Measurements from ENCODE around the gene GSX2.

Gene GSX2

GRCh38 chr4:54064317-54065111 is 35.4 kb upstream of the GSX2 start, which contains the start of gene CHIC2:
Gene CHIC2 (minus strand): TSS chr4:54064605. CDS start chr4:54064300, 305 bp downstream.
- Histone ChIP-seq H3K4me1 (ENCODE audit: insufficient read depth, low read length) (peaks cover 24% of the 10 kb centered on the region), H3K4me3 (ENCODE audit: low read length) (peak within 1 kb of the TSS; percentile 77), H3K36me3 (ENCODE audit: insufficient read depth, low read length) (no peaks in the 10 kb centered on the region)

GRCh38 chr4:54065282-54066087 is 34.5 kb upstream of the GSX2 start:
- peak overlapping the region; percentile 92 for H2AFZ ChIP-seq (ENCODE audit: low read depth, low read length)
- no peaks in the 10 kb centered on the region for H3K9me3 ChIP-seq (ENCODE audit: low read length)
- H3K4me1 ChIP-seq (ENCODE audit: insufficient read depth, low read length): peaks cover 24% of the 10 kb centered on the region
- H3K36me3 ChIP-seq (ENCODE audit: insufficient read depth, low read length): no peaks in the 10 kb centered on the region
- H3K27me3 ChIP-seq (ENCODE audit: insufficient read depth, low read length): peaks cover 30% of the 10 kb centered on the region
- peak overlapping the region; percentile 77 for H3K4me3 ChIP-seq (ENCODE audit: low read length)

More at GRCh38 chr4:54064317-54065111, 35.4 kb upstream of the GSX2 start, which contains the start of gene CHIC2:
- Histone ChIP-seq H3K9me3 (ENCODE audit: low read length) (no peaks in the 10 kb centered on the region), H3K27me3 (ENCODE audit: insufficient read depth, low read length) (peaks cover 28% of the 10 kb centered on the region), H2AFZ (ENCODE audit: low read depth, low read length) (peak within 1 kb of the TSS; percentile 92)

GRCh38 chr4:54066088-54066415 is 33.9 kb upstream of the GSX2 start:
- no peak overlapping the region for H2AFZ ChIP-seq (ENCODE audit: low read depth, low read length)
- no peak overlapping the region for H3K4me3 ChIP-seq (ENCODE audit: low read length)
- peaks cover 23% of the 10 kb centered on the region for H3K4me1 ChIP-seq (ENCODE audit: insufficient read depth, low read length)
- H3K9me3 ChIP-seq (ENCODE audit: low read length): no peaks in the 10 kb centered on the region
- H3K36me3 ChIP-seq (ENCODE audit: insufficient read depth, low read length): no peaks in the 10 kb centered on the region
- peaks cover 33% of the 10 kb centered on the region for H3K27me3 ChIP-seq (ENCODE audit: insufficient read depth, low read length)

- Histone ChIP-seq H3K4me1 (ENCODE audit: insufficient read depth, low read length) (peaks cover 16% of the 10 kb centered on the region), H2AFZ (ENCODE audit: low read depth, low read length) (no peak overlapping the region), H3K9me3 (ENCODE audit: low read length) (no peaks in the 10 kb centered on the region), H3K27me3 (ENCODE audit: insufficient read depth, low read length) (peaks cover 35% of the 10 kb centered on the region), H3K4me3 (ENCODE audit: low read length) (no peak overlapping the region), H3K36me3 (ENCODE audit: insufficient read depth, low read length) (no peaks in the 10 kb centered on the region)
These were observed 33.2 kb upstream of the GSX2 start for GRCh38 chr4:54066718-54067129.

GRCh38 chr4:54067166-54067565 is 32.8 kb upstream of the GSX2 start:
- peaks cover 15% of the 10 kb centered on the region for H3K4me1 ChIP-seq (ENCODE audit: insufficient read depth, low read length)
- H3K27me3 ChIP-seq (ENCODE audit: insufficient read depth, low read length): peaks cover 35% of the 10 kb centered on the region
- no peak overlapping the region for H3K4me3 ChIP-seq (ENCODE audit: low read length)
- H3K9me3 ChIP-seq (ENCODE audit: low read length): no peaks in the 10 kb centered on the region
- H3K36me3 ChIP-seq (ENCODE audit: insufficient read depth, low read length): no peaks in the 10 kb centered on the region
- no peak overlapping the region for H2AFZ ChIP-seq (ENCODE audit: low read depth, low read length)

GRCh38 chr4:54073271-54073880 is 26.6 kb upstream of the GSX2 start:
- Histone ChIP-seq H3K27me3 (ENCODE audit: insufficient read depth, low read length) (peaks cover 25% of the 10 kb centered on the region), H3K4me3 (ENCODE audit: low read length) (no peak overlapping the region), H3K4me1 (ENCODE audit: insufficient read depth, low read length) (no peaks in the 10 kb centered on the region), H3K9me3 (ENCODE audit: low read length) (no peaks in the 10 kb centered on the region), H2AFZ (ENCODE audit: low read depth, low read length) (no peak overlapping the region), H3K36me3 (ENCODE audit: insufficient read depth, low read length) (no peaks in the 10 kb centered on the region)

- H3K4me1 ChIP-seq (ENCODE audit: insufficient read depth, low read length): no peaks in the 10 kb centered on the region
- H3K9me3 ChIP-seq (ENCODE audit: low read length): no peaks in the 10 kb centered on the region
- H2AFZ ChIP-seq (ENCODE audit: low read depth, low read length): no peak overlapping the region
- H3K27me3 ChIP-seq (ENCODE audit: insufficient read depth, low read length): peaks cover 22% of the 10 kb centered on the region
- H3K36me3 ChIP-seq (ENCODE audit: insufficient read depth, low read length): no peaks in the 10 kb centered on the region
- no peak overlapping the region for H3K4me3 ChIP-seq (ENCODE audit: low read length)
These were observed 25.6 kb upstream of the GSX2 start for GRCh38 chr4:54074381-54074780.

GRCh38 chr4:54076673-54077072 is 23.3 kb upstream of the GSX2 start:
- Histone ChIP-seq H3K27me3 (ENCODE audit: insufficient read depth, low read length) (peaks cover 15% of the 10 kb centered on the region), H3K9me3 (ENCODE audit: low read length) (no peaks in the 10 kb centered on the region)

GRCh38 chr4:54077812-54078211 is 22.2 kb upstream of the GSX2 start:
- Histone ChIP-seq H3K36me3 (ENCODE audit: insufficient read depth, low read length) (no peaks in the 10 kb centered on the region), H3K4me3 (ENCODE audit: low read length) (no peak overlapping the region), H3K4me1 (ENCODE audit: insufficient read depth, low read length) (no peaks in the 10 kb centered on the region), H3K27me3 (ENCODE audit: insufficient read depth, low read length) (peaks cover 20% of the 10 kb centered on the region), H2AFZ (ENCODE audit: low read depth, low read length) (no peak overlapping the region), H3K9me3 (ENCODE audit: low read length) (no peaks in the 10 kb centered on the region)

More at GRCh38 chr4:54076673-54077072, 23.3 kb upstream of the GSX2 start:
- no peaks in the 10 kb centered on the region for H3K36me3 ChIP-seq (ENCODE audit: insufficient read depth, low read length)
- no peak overlapping the region for H2AFZ ChIP-seq (ENCODE audit: low read depth, low read length)
- H3K4me1 ChIP-seq (ENCODE audit: insufficient read depth, low read length): no peaks in the 10 kb centered on the region
- no peak overlapping the region for H3K4me3 ChIP-seq (ENCODE audit: low read length)

GRCh38 chr4:54082168-54082567 is 17.8 kb upstream of the GSX2 start:
- Histone ChIP-seq H2AFZ (ENCODE audit: low read depth, low read length) (no peak overlapping the region), H3K4me3 (ENCODE audit: low read length) (no peak overlapping the region), H3K36me3 (ENCODE audit: insufficient read depth, low read length) (no peaks in the 10 kb centered on the region), H3K9me3 (ENCODE audit: low read length) (no peaks in the 10 kb centered on the region), H3K4me1 (ENCODE audit: insufficient read depth, low read length) (no peaks in the 10 kb centered on the region), H3K27me3 (ENCODE audit: insufficient read depth, low read length) (peaks cover 29% of the 10 kb centered on the region)

- Histone ChIP-seq H3K4me3 (ENCODE audit: low read length) (no peak overlapping the region), H3K27me3 (ENCODE audit: insufficient read depth, low read length) (peaks cover 42% of the 10 kb centered on the region), H2AFZ (ENCODE audit: low read depth, low read length) (no peak overlapping the region), H3K4me1 (ENCODE audit: insufficient read depth, low read length) (no peaks in the 10 kb centered on the region), H3K36me3 (ENCODE audit: insufficient read depth, low read length) (no peaks in the 10 kb centered on the region), H3K9me3 (ENCODE audit: low read length) (peaks cover 4% of the 10 kb centered on the region)
These were observed 14.7 kb upstream of the GSX2 start for GRCh38 chr4:54085284-54085683.

- Histone ChIP-seq H3K27me3 (ENCODE audit: insufficient read depth, low read length) (peaks cover 82% of the 10 kb centered on the region), H2AFZ (ENCODE audit: low read depth, low read length) (no peak overlapping the region), H3K9me3 (ENCODE audit: low read length) (peaks cover 4% of the 10 kb centered on the region), H3K4me1 (ENCODE audit: insufficient read depth, low read length) (peaks cover 8% of the 10 kb centered on the region), H3K36me3 (ENCODE audit: insufficient read depth, low read length) (no peaks in the 10 kb centered on the region), H3K4me3 (ENCODE audit: low read length) (no peak overlapping the region)
These were observed 10.1 kb upstream of the GSX2 start for GRCh38 chr4:54089875-54090274.

GRCh38 chr4:54090404-54090803 is 9.6 kb upstream of the GSX2 start:
- Histone ChIP-seq H3K9me3 (ENCODE audit: low read length) (peaks cover 4% of the 10 kb centered on the region), H3K27me3 (ENCODE audit: insufficient read depth, low read length) (peaks cover 84% of the 10 kb centered on the region)

More at GRCh38 chr4:54090404-54090803, 9.6 kb upstream of the GSX2 start:
- Histone ChIP-seq H2AFZ (ENCODE audit: low read depth, low read length) (no peak overlapping the region), H3K4me3 (ENCODE audit: low read length) (no peak overlapping the region), H3K4me1 (ENCODE audit: insufficient read depth, low read length) (peaks cover 12% of the 10 kb centered on the region), H3K36me3 (ENCODE audit: insufficient read depth, low read length) (no peaks in the 10 kb centered on the region)
